Measurements from ENCODE around the gene ANTXR1. TPM values are rescaled to one million over a fixed set of nuclear protein-coding genes. Genes with fewer than 3 reads are reported as not detected.

ANTXR1 gene
- total RNA-seq, 4 donors from 2014 or later = 53.7 to 69.0 (median 59.3) TPM

GRCh38 chr2:69168144-69168813 is 155.3 kb downstream of the ANTXR1 start:
- DNase-seq (ENCODE audit: low spot score in 2 of 2) = no peak
- 83 to 88% methylated on average over 3 of the region's 3 CpGs for WGBS, 2 donors
- no peaks in the 10 kb centered on the region for H3K9me3 ChIP-seq
- H3K4me3 ChIP-seq = no peak overlapping the region
- H3K27ac ChIP-seq = no peak overlapping the region
- peaks cover 0 to 28% (median 2%) of the 10 kb centered on the region in 4 donors for H3K4me1 ChIP-seq
- H3K27me3 ChIP-seq = no peaks in the 10 kb centered on the region
- peaks cover 0 to 11% (median 0%) of the 10 kb centered on the region in 3 donors for H3K36me3 ChIP-seq
- no peak for TF ChIP-seq POLR2A (IDR thresholded peaks at IDR 0.05)
- no peak for TF ChIP-seq EP300 (IDR thresholded peaks at IDR 0.05)
- no peak for TF ChIP-seq CTCF (IDR thresholded peaks at IDR 0.05)

- H3K27me3 ChIP-seq = no peaks in the 10 kb centered on the region
- H3K36me3 ChIP-seq = peaks cover 0 to 15% (median 0%) of the 10 kb centered on the region in 3 donors
- 70 to 80% methylated on average over 6 of the region's 6 CpGs for WGBS, 2 donors
- H3K4me3 ChIP-seq = no peak overlapping the region
- no peak for DNase-seq (ENCODE audit: low spot score in 2 of 2)
- no peak overlapping the region for H3K27ac ChIP-seq
- peaks cover 0 to 22% (median 0%) of the 10 kb centered on the region in 4 donors for H3K4me1 ChIP-seq
- no peak for TF ChIP-seq POLR2A (IDR thresholded peaks at IDR 0.05)
- TF ChIP-seq CTCF (IDR thresholded peaks at IDR 0.05) = no peak
- no peak for TF ChIP-seq EP300 (IDR thresholded peaks at IDR 0.05)
- no peaks in the 10 kb centered on the region for H3K9me3 ChIP-seq
Observed at GRCh38 chr2:69168950-69169654, 156.1 kb downstream of the ANTXR1 start.

GRCh38 chr2:69169655-69170389 is 156.8 kb downstream of the ANTXR1 start:
- Histone ChIP-seq H3K4me1 (peaks cover 0 to 18% (median 0%) of the 10 kb centered on the region in 4 donors), H3K27me3 (no peaks in the 10 kb centered on the region), H3K36me3 (peaks cover 0 to 15% (median 0%) of the 10 kb centered on the region in 3 donors), H3K4me3 (no peak overlapping the region), H3K9me3 (no peaks in the 10 kb centered on the region), H3K27ac (no peak overlapping the region)
- no peak for DNase-seq (ENCODE audit: low spot score in 2 of 2)
- WGBS, 2 donors = 84% methylated on average over 11 of the region's 11 CpGs
- TF ChIP-seq POLR2A (IDR thresholded peaks at IDR 0.05) (no peak), CTCF (IDR thresholded peaks at IDR 0.05) (no peak)

- DNase-seq (ENCODE audit: low spot score in 2 of 2) = no peak
- TF ChIP-seq EP300 (IDR thresholded peaks at IDR 0.05) (no peak), POLR2A (IDR thresholded peaks at IDR 0.05) (no peak), CTCF (IDR thresholded peaks at IDR 0.05) (no peak)
- no peak overlapping the region for H3K4me3 ChIP-seq
- H3K27me3 ChIP-seq = no peaks in the 10 kb centered on the region
- H3K36me3 ChIP-seq = peaks cover 0 to 15% (median 0%) of the 10 kb centered on the region in 3 donors
- H3K4me1 ChIP-seq = peaks cover 0 to 20% (median 0%) of the 10 kb centered on the region in 4 donors
- H3K27ac ChIP-seq = no peak overlapping the region
- H3K9me3 ChIP-seq = no peaks in the 10 kb centered on the region
- 69 to 79% methylated on average over 3 of the region's 3 CpGs for WGBS, 2 donors
Observed at GRCh38 chr2:69170661-69171060, 157.7 kb downstream of the ANTXR1 start.
